ENCODE results near the gene SLC25A21. TPM values are rescaled to one million over a fixed set of nuclear protein-coding genes. Genes with fewer than 3 reads are reported as not detected.
A peak's percentile ranks its signal among the peaks of the same experiment; 100 is the strongest.

SLC25A21 gene
- total RNA-seq, 6 experiments from 2014 or later, result 0.09 to 0.37 (median 0.18) TPM; not detected in 1

DNA sequence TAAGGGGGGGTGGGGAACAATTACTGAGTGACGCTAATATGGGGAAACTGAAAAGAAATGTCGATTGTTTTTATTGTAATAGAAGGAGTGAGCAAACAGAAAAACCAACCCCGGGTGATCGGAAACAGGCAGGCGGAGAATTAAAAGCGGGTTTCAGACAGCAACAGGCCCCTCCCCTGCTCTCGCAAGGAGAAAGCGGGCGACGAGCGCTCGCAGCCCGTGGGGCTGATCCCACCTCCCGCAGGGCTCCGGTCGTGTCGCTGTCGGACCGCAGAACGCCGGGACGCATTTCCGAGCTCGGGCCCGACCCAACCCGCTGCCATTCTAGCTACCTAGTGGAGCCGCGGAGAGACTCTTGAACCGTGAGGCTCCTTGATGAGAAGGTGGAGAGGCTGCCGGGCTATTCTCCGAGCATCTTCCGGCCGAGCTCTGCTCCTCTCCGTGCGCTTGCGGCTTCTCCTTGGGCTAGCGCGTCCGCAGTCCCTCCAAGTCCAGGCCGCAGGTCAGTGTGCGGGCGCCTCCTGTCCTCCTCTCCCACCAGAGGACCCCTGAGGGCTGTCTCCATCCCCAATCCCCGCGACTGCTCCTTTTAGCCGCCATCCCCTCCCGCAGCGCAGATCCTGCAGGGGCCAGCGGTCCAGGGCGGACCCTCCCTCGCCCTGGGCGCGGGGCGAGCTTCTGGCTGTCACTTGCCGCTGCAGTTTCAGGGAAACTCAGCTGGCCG is 514.8 kb downstream of the SLC25A21 start:
- ATAC-seq (peak in 2 of 4 donors; percentile 9 to 17), DNase-seq (peak in 1 of 3 donors; percentile 26)
- H3K27me3 ChIP-seq, result peaks cover 26 to 72% of the 10 kb centered on the region in 2 donors
- TF ChIP-seq, protein P1, sequence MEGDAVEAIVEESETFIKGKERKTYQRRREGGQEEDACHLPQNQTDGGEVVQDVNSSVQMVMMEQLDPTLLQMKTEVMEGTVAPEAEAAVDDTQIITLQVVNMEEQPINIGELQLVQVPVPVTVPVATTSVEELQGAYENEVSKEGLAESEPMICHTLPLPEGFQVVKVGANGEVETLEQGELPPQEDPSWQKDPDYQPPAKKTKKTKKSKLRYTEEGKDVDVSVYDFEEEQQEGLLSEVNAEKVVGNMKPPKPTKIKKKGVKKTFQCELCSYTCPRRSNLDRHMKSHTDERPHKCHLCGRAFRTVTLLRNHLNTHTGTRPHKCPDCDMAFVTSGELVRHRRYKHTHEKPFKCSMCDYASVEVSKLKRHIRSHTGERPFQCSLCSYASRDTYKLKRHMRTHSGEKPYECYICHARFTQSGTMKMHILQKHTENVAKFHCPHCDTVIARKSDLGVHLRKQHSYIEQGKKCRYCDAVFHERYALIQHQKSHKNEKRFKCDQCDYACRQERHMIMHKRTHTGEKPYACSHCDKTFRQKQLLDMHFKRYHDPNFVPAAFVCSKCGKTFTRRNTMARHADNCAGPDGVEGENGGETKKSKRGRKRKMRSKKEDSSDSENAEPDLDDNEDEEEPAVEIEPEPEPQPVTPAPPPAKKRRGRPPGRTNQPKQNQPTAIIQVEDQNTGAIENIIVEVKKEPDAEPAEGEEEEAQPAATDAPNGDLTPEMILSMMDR (IDR thresholded peaks at IDR 0.05), result no peak
- TF ChIP-seq POLR2A (IDR thresholded peaks at IDR 0.05), result no peak
- H3K4me1 ChIP-seq, result peaks cover 0 to 15% (median 3%) of the 10 kb centered on the region in 4 donors
- H3K9me3 ChIP-seq, result no peaks in the 10 kb centered on the region
- 2% methylated on average over 21 of the region's 55 CpGs for WGBS (ENCODE audit: insufficient coverage, low coverage, low lambda C conversion rate, missing lambda C conversion rate)
- H3K27ac ChIP-seq, result no peak overlapping the region
- H3K4me3 ChIP-seq, result no peak overlapping the region
- H3K36me3 ChIP-seq, result no peaks in the 10 kb centered on the region
- intact Hi-C loops (cut with DNase I), result no loop called here

DNA sequence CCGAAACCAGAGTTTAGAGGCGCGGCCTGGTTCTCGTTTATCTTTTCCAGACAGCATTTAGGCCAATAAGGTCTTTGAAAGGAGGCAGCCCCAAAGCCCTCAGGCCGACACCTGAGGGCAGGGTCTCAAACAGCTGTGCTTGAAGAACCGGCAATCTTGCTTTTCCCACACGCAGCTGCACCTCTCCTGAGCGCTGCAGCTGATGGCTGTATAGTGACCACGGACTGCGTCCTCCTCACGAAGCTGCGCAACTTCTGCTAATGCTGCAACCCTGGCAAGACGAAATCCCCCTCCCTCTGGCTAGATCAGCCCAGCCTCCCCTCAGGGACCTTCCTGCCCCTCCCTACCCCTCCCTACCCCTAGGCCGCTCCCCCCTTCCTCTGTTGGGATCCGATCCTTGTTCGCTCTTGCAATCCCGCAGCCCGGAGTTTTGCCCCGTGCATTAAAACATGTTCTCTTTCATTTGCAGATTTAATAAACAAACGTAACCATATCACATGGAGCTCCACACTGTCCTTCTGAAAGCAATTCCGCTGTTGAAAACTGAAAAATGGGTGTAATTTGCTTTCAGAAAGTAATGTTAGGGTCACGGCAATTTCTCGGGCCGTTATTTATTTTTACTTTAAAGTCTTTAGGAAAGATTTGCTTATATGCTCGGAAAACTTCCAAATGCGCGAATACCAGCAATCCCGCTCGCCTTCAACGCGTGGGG is 515.6 kb downstream of the SLC25A21 start:
- ATAC-seq, result no peak
- 5% methylated on average over 23 of the region's 31 CpGs for WGBS (ENCODE audit: insufficient coverage, low coverage, low lambda C conversion rate, missing lambda C conversion rate)
- Histone ChIP-seq H3K9me3 (no peaks in the 10 kb centered on the region), H3K27me3 (peaks cover 30 to 73% of the 10 kb centered on the region in 2 donors), H3K27ac (no peak overlapping the region), H3K4me3 (no peak overlapping the region), H3K4me1 (peaks cover 0 to 9% (median 3%) of the 10 kb centered on the region in 4 donors), H3K36me3 (no peaks in the 10 kb centered on the region)
- no peak for TF ChIP-seq POLR2A (IDR thresholded peaks at IDR 0.05)
- TF ChIP-seq, protein P1 (IDR thresholded peaks at IDR 0.05), result no peak
- intact Hi-C loops (cut with DNase I), result no loop called here
- DNase-seq, result no peak

DNA sequence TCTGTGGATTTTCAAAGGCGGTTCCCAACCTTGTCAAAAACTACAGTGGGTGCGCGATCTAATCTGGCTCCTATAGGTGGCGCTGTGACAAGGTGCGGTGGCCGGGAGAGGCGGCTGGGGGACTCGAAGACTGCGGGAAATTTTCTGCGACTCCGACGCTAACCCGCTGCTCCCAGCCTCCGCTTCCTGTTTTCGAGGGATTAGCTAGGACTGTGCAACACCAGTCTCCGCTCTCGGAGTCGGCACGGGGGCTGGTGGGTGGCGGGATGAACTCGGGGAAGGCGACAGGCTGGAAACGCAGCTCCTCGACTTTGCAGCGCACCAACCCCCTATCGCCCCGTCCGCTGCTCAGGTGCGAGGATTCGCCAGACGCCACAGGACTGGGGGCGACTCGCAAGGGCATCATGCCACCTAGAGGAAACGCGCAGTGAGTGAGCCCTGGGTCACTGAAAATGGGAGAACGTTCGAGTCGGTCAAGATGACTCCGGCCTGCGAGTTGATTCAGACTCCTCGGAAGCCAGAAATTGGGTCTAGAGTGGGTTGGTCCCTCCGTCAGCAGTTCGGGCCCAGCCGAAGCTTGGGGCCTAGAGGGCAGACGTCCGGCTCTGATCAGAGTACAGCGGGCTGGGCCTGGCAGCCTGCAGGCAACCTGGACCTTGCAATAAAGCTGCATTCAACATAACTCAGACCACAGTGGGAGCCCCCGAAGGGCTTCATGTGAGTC is 516.3 kb downstream of the SLC25A21 start:
- ATAC-seq (peak; percentile 30 to 51 (median 32)), DNase-seq (peak in 1 of 3 donors; percentile 19)
- Histone ChIP-seq H3K27me3 (peaks cover 30 to 69% of the 10 kb centered on the region in 2 donors), H3K36me3 (no peaks in the 10 kb centered on the region), H3K9me3 (no peaks in the 10 kb centered on the region), H3K4me3 (no peak overlapping the region), H3K4me1 (peaks cover 0 to 3% (median 0%) of the 10 kb centered on the region in 4 donors), H3K27ac (no peak overlapping the region)
- intact Hi-C loops (cut with DNase I), result no loop called here
- no peak for TF ChIP-seq POLR2A (IDR thresholded peaks at IDR 0.05)
- TF ChIP-seq, protein P1 (IDR thresholded peaks at IDR 0.05), result peak; percentile 9 to 30 (median 25)
- 10% methylated on average over 18 of the region's 48 CpGs for WGBS (ENCODE audit: insufficient coverage, low coverage, low lambda C conversion rate, missing lambda C conversion rate)

DNA sequence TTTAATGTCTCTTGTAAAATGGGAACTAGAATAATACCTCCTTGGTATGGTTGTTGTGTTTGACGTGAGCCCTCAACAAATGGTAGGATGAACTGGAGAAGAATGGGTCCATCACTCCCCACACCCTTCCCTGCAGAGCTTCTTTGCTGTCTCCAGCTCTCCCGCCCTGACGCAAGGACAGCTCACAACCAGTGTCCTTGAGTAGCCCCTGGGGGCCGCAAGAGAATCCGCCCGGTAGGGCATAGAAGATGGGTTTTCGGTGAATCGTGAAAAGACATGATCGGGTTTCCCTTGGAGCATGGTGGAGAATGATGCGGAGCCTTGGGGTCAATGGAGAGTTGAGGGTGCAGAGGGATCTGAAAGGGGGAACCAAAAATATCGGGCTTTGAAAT is 516.8 kb downstream of the SLC25A21 start:
- peaks cover 24 to 66% of the 10 kb centered on the region in 2 donors for H3K27me3 ChIP-seq
- intact Hi-C loops (cut with DNase I), result no loop called here
- WGBS (ENCODE audit: insufficient coverage, low coverage, low lambda C conversion rate, missing lambda C conversion rate), result 12% methylated on average over 11 of the region's 11 CpGs
- no peaks in the 10 kb centered on the region for H3K36me3 ChIP-seq
- no peak for TF ChIP-seq POLR2A (IDR thresholded peaks at IDR 0.05)
- TF ChIP-seq, protein P1 (IDR thresholded peaks at IDR 0.05), result no peak
- no peaks in the 10 kb centered on the region for H3K9me3 ChIP-seq
- DNase-seq, result no peak
- no peak for ATAC-seq
- H3K4me3 ChIP-seq, result no peak overlapping the region
- H3K4me1 ChIP-seq, result peaks cover 0 to 3% (median 0%) of the 10 kb centered on the region in 4 donors
- no peak overlapping the region for H3K27ac ChIP-seq
